8988T (cell line): Measurements from ENCODE around the gene RAB40C.

ENCODE experiments used
- DNase-seq: peaks from one replicate; pipeline ENCODE4 v3.0.0; 2011

RAB40C gene

GRCh38 chr16:633336-634050, 43.6 kb downstream of the RAB40C start:
- DNase-seq: no peak

GRCh38 chr16:634051-634670, 44.3 kb downstream of the RAB40C start:
- DNase-seq: no peak

- DNase-seq: no peak
Measured at GRCh38 chr16:634996-635395, 45.1 kb downstream of the RAB40C start.

GRCh38 chr16:635573-636205, 45.8 kb downstream of the RAB40C start:
- no peak for DNase-seq

- peak; percentile 98 for DNase-seq
Measured at GRCh38 chr16:636206-637080, 46.6 kb downstream of the RAB40C start, which contains the start of gene METTL26. Gene METTL26, minus strand, starts transcription at chr16:636305. Its CDS starts 15 bp downstream, at chr16:636290.

GRCh38 chr16:637081-638018, 47.5 kb downstream of the RAB40C start:
- peak; percentile 97 for DNase-seq

- DNase-seq: no peak
Measured at GRCh38 chr16:638034-638543, 48.2 kb downstream of the RAB40C start.

GRCh38 chr16:638836-639235, 49.0 kb downstream of the RAB40C start:
- DNase-seq: no peak

GRCh38 chr16:640614-641013, 50.7 kb downstream of the RAB40C start:
- DNase-seq: no peak

- DNase-seq: peak; percentile 96
Measured at GRCh38 chr16:641326-642188, 51.7 kb downstream of the RAB40C start, which contains the start of gene MCRIP2. Gene MCRIP2, plus strand, starts transcription at chr16:641828. Its CDS starts 164 bp downstream, at chr16:641992.

GRCh38 chr16:642189-643049, 52.6 kb downstream of the RAB40C start:
- DNase-seq: no peak

GRCh38 chr16:643050-643368, 53.1 kb downstream of the RAB40C start:
- DNase-seq: no peak

GRCh38 chr16:644556-644955, 54.7 kb downstream of the RAB40C start:
- no peak for DNase-seq

- no peak for DNase-seq
Measured at GRCh38 chr16:645852-646678, 56.2 kb downstream of the RAB40C start.

- DNase-seq: no peak
Measured at GRCh38 chr16:646679-647172, 56.9 kb downstream of the RAB40C start.

- no peak for DNase-seq
Measured at GRCh38 chr16:647173-647902, 57.5 kb downstream of the RAB40C start.

GRCh38 chr16:648071-648780, 58.4 kb downstream of the RAB40C start:
- DNase-seq: no peak
